Lung (tissue), 12 donors: ENCODE data around the gene CD38. TPM values are rescaled to one million over a fixed set of nuclear protein-coding genes. Genes with fewer than 3 reads are reported as not detected.

ENCODE experiments used
- ATAC-seq: fragments of 200-7000 bp; cut with Tn5 transposase; one replicate; pipeline ENCODE4 v1.9.1; 2020; ENCODE audit warnings: moderate number of reproducible peaks; ENCODE audit not compliant: insufficient read depth, low FRiP score
- DNase-seq, 3 donors: peaks; one replicate each; pipeline ENCODE4 v3.0.0-alpha.2; 2013 to 2017
- H3K27ac ChIP-seq, 2 donors: one replicate each; pipeline ENCODE4 v1.5.1; 2013; ENCODE audit warnings: mild to moderate bottlenecking in 2 of 2, moderate library complexity in 2 of 2, control low read depth in 1 of 2, inconsistent platforms in 1 of 2, low read depth in 1 of 2, low read length in 1 of 2
- H3K27me3 ChIP-seq, 3 donors: one replicate each; pipeline ENCODE4 v1.5.1; 2013; ENCODE audit warnings: low read length in 2 of 3; ENCODE audit not compliant: control insufficient read depth in 3 of 3, insufficient read depth in 3 of 3
- H3K36me3 ChIP-seq, 4 donors: one replicate each; pipeline ENCODE4 v1.5.1; 2013; ENCODE audit warnings: low read length in 4 of 4, mild to moderate bottlenecking in 1 of 4, moderate library complexity in 1 of 4; ENCODE audit not compliant: control insufficient read depth in 4 of 4, insufficient read depth in 4 of 4
- H3K4me1 ChIP-seq, 5 donors: one replicate each; pipeline ENCODE4 v1.5.1; 2013; ENCODE audit warnings: low read length in 5 of 5, mild to moderate bottlenecking in 2 of 5, moderate library complexity in 1 of 5; ENCODE audit not compliant: control insufficient read depth in 5 of 5, insufficient read depth in 5 of 5
- H3K4me3 ChIP-seq: one replicate; pipeline ENCODE4 v1.5.1; 2013; ENCODE audit warnings: mild to moderate bottlenecking, control low read depth, moderate library complexity
- H3K9ac ChIP-seq, 2 donors: one replicate each; pipeline ENCODE4 v1.5.1; 2013; ENCODE audit warnings: low read length in 2 of 2, control low read depth in 1 of 2; ENCODE audit not compliant: insufficient read depth in 1 of 2
- H3K9me3 ChIP-seq, 4 donors: one replicate each; pipeline ENCODE4 v1.5.1; 2013; ENCODE audit warnings: low read length in 3 of 4, mild to moderate bottlenecking in 1 of 4, moderate library complexity in 1 of 4; ENCODE audit not compliant: control insufficient read depth in 4 of 4, insufficient read depth in 3 of 4
- CTCF ChIP-seq: IDR thresholded peaks from 2 replicates; pipeline ENCODE4 v1.5.1; 2012; ENCODE audit warnings: mild to moderate bottlenecking; ENCODE audit errors: control extremely low read depth, extremely low read depth
- WGBS, 2 donors: extraction: QIAGEN DNeasy Blood & Tissue Kit; methylation state at CpG; one replicate each; pipeline ENCODE4 v1.1.7; 2013; 5-methylcytosine and 5-hydroxymethylcytosine counted together
- polyA plus RNA-seq, 2 donors: library from polyadenylated mRNA; stranded (reverse); fragments of 200-250 nt; gene quantifications; one replicate each; pipeline ENCODE4 v1.2.1, GENCODE V29; 2013
- total RNA-seq, 2 donors: library from RNA; depleted of rRNA in 1 of 2; stranded (reverse); fragments of >200 nt in 1 of 2; gene quantifications; one replicate each; pipeline ENCODE4 v1.2.1, GENCODE V29; 2014 to 2021
- donor health status: control.
- donor health status: control.
- donor health status: Bipolar disorder and iron deficiency.
- donor health status: healthy.
- donor health status: DM: yes; HTN: yes; CAD: no.

Gene CD38
- total and polyA plus RNA-seq, 4 donors, result 4.8 to 47.2 (median 14.4) TPM

GRCh38 chr4:15894393-15894792, 116.3 kb downstream of the CD38 start:
- H3K9me3 ChIP-seq, result peaks cover 0 to 3% (median 0%) of the 10 kb centered on the region in 4 donors
- H3K27me3 ChIP-seq, result peaks cover 0 to 2% (median 0%) of the 10 kb centered on the region in 3 donors
- TF ChIP-seq CTCF, result no peak
- no peaks in the 10 kb centered on the region for H3K36me3 ChIP-seq
- no peak overlapping the region for H3K27ac ChIP-seq
- no peak overlapping the region for H3K4me3 ChIP-seq
- no peaks in the 10 kb centered on the region for H3K4me1 ChIP-seq
- ATAC-seq (no peak), DNase-seq (no peak)
- H3K9ac ChIP-seq, result no peak overlapping the region
- WGBS, 2 donors, result 58 to 78% methylated on average over 1 of the region's 1 CpG

DNA sequence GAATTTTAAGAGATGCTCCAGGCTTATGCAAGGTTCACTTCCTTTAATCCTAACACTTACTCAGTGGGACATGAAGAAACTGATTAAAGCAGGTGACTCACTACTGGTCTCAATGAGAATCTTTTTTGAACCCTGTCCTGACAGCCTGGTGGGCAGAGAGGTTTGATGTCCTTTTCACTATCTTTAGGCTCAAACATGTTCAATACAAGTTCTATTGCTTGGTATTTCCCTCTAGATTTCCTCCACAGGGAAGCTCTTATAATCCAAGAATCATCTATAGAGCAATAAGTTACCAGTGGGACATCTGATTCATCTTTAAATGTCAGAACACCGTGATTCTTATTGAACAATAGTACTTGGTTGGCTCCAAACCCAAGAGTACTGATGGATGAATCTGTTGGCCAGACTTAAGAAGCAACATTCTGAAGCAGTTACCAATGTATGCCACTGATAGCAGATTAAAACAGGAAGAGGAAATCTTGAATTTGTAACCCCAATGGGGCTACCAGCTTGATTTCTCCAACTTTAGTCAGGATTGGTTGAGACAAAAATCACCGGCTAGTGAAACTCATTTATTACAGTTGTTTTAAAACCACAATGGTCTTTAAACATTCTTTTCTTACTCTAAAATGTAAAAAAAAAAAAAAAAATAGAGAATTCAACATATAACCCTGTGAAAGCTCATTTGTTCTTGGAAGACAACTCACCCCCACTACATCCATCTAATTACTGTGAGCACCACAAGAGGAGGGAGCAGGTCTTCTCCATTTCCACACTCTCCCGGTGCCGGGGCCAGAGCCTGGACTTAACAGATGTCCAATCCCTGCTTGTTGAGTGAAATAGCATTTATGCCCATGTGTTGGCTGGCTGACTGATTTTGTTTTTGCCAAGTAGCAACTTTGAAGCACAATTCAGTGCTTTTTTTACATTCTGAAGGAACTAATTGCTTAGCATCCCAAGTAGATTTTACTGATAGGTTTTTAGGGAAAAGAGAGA, 117.1 kb downstream of the CD38 start:
- no peak for TF ChIP-seq CTCF
- Histone ChIP-seq H3K36me3 (no peaks in the 10 kb centered on the region), H3K27ac (no peak overlapping the region), H3K4me1 (no peaks in the 10 kb centered on the region), H3K9ac (no peak overlapping the region), H3K9me3 (peaks cover 0 to 3% (median 0%) of the 10 kb centered on the region in 4 donors), H3K4me3 (no peak overlapping the region), H3K27me3 (peaks cover 0 to 2% (median 0%) of the 10 kb centered on the region in 3 donors)
- DNase-seq, result no peak
- no peak for ATAC-seq
- WGBS, 2 donors, result 85% methylated on average over 4 of the region's 4 CpGs

DNA sequence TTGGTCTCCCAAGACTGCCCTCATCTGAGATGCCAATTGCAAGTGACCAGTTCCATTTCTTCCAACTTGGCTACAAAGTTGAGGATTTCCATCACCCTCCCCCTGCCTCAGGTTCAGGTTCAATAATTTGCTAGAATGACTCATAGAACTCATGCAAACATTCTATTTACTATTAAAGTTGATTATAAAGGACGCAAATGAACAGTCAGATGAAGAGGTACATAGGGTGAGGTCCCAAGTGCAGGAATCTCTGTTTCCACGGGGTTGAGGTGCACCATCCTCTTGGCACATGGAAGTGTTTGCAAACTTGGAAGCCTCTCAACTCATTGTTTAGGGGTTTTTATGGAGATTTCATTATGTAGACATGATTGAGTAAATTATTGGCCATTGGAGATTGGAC, 119.4 kb downstream of the CD38 start:
- H3K4me3 ChIP-seq, result no peak overlapping the region
- ATAC-seq (no peak), DNase-seq (no peak)
- 86 to 92% methylated on average over 2 of the region's 2 CpGs for WGBS, 2 donors
- H3K27me3 ChIP-seq, result peaks cover 0 to 6% (median 0%) of the 10 kb centered on the region in 3 donors
- no peak overlapping the region for H3K9ac ChIP-seq
- no peaks in the 10 kb centered on the region for H3K36me3 ChIP-seq
- H3K27ac ChIP-seq, result no peak overlapping the region
- no peaks in the 10 kb centered on the region for H3K9me3 ChIP-seq
- no peaks in the 10 kb centered on the region for H3K4me1 ChIP-seq
- no peak for TF ChIP-seq CTCF
